Gastrocnemius medialis (tissue), 4 donors: ENCODE data around the gene FNIP1.

Source experiments
- POLR2A ChIP-seq, 2 donors: fragments of 450-650 bp; IDR thresholded peaks; one replicate each; pipeline ENCODE4 v1.6.1; 2017; ENCODE audit warnings: antibody characterized with exemption in 2 of 2, mild to moderate bottlenecking in 2 of 2, moderate library complexity in 2 of 2
- TF ChIP-seq, protein P1 (sequence below), 5 experiments: fragments of 450-650 bp in 3 of 5; fragments of 200-600 bp in 2 of 5; sonication (generic) in 2 of 5; IDR thresholded peaks in 4 of 5; conservative IDR thresholded peaks in 1 of 5; 1 replicate in 4 of 5; 2 replicates in 1 of 5; pipeline ENCODE4 v1.5.1; 2016 to 2019; ENCODE audit warnings: antibody characterized with exemption in 5 of 5, mild to moderate bottlenecking in 3 of 5, moderate library complexity in 3 of 5

DNA sequence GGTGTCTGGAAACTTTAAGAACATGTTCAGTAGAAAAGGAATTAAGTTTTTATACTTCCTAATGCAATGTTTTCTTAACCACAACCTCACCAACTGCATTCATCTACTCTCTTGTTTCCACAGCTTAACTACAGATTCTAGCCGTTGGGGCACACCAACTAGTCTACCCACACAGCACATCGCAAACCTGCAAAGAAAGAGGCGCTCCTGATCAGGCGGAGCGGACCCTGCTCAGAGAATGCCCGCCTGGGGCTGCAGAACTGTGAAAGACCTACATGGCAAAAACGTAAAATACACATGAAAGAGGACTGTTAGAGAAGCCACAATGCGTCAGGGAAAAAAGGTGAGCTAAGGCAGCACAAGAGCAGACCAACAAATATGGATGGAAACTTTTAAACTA, 86.4 kb downstream of the FNIP1 start:
- TF ChIP-seq, protein P1, sequence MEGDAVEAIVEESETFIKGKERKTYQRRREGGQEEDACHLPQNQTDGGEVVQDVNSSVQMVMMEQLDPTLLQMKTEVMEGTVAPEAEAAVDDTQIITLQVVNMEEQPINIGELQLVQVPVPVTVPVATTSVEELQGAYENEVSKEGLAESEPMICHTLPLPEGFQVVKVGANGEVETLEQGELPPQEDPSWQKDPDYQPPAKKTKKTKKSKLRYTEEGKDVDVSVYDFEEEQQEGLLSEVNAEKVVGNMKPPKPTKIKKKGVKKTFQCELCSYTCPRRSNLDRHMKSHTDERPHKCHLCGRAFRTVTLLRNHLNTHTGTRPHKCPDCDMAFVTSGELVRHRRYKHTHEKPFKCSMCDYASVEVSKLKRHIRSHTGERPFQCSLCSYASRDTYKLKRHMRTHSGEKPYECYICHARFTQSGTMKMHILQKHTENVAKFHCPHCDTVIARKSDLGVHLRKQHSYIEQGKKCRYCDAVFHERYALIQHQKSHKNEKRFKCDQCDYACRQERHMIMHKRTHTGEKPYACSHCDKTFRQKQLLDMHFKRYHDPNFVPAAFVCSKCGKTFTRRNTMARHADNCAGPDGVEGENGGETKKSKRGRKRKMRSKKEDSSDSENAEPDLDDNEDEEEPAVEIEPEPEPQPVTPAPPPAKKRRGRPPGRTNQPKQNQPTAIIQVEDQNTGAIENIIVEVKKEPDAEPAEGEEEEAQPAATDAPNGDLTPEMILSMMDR (IDR thresholded peaks at IDR 0.05 in 4 of 5, conservative IDR thresholded peaks at IDR 0.05 in 1 of 5) = no peak
- no peak for TF ChIP-seq POLR2A (IDR thresholded peaks at IDR 0.05)
